Peyer's patch (tissue), 4 donors: Measurements from ENCODE around the gene MSI2. TPM values are rescaled to one million over a fixed set of nuclear protein-coding genes. Genes with fewer than 3 reads are reported as not detected.

ENCODE experiments used
- DNase-seq, 3 donors: peaks; one replicate each; pipeline ENCODE4 v3.0.0-alpha.2; 2017 to 2019
- H3K27ac ChIP-seq, 4 donors: fragments of 200-600 bp; sonication (generic); one replicate each; pipeline ENCODE4 v1.5.1; 2016 to 2019
- H3K27me3 ChIP-seq, 2 donors: fragments of 200-600 bp; sonication (generic); one replicate each; pipeline ENCODE4 v1.5.1; 2019
- H3K36me3 ChIP-seq, 3 donors: fragments of 200-600 bp; sonication (generic); one replicate each; pipeline ENCODE4 v1.5.1; 2016 to 2019
- H3K4me1 ChIP-seq, 4 donors: fragments of 200-600 bp; sonication (generic); one replicate each; pipeline ENCODE4 v1.5.1; 2016 to 2019
- H3K4me3 ChIP-seq, 4 donors: fragments of 200-600 bp; sonication (generic); 1 replicate in 3 of 4; 2 replicates in 1 of 4; pipeline ENCODE4 v1.5.1; 2016 to 2019; ENCODE audit warnings: mild to moderate bottlenecking in 1 of 4
- H3K9me3 ChIP-seq, 4 donors: fragments of 200-600 bp; sonication (generic); one replicate each; pipeline ENCODE4 v1.5.1; 2016 to 2019; ENCODE audit warnings: mild to moderate bottlenecking in 1 of 4
- POLR2A ChIP-seq, 2 donors: fragments of 450-650 bp; IDR thresholded peaks; one replicate each; pipeline ENCODE4 v1.5.1; 2017; ENCODE audit warnings: antibody characterized with exemption in 2 of 2, mild to moderate bottlenecking in 2 of 2, moderate library complexity in 2 of 2
- total RNA-seq, 4 donors: library from RNA; depleted of rRNA; stranded (reverse); fragments of >200 nt; gene quantifications; one replicate each; pipeline ENCODE4 v1.1.0, GENCODE V29; 2016
- TF ChIP-seq, protein P1 (sequence below), 6 experiments: fragments of 450-650 bp in 4 of 6; fragments of 200-600 bp in 2 of 6; sonication (generic) in 1 of 6; IDR thresholded peaks; one replicate each; pipeline ENCODE4 v1.5.1; 2017 to 2019; ENCODE audit warnings: antibody characterized with exemption in 6 of 6, mild to moderate bottlenecking in 3 of 6, moderate library complexity in 1 of 6

MSI2 gene
- total RNA-seq, 4 donors from 2014 or later, result 25.9 to 39.0 (median 29.2) TPM

DNA sequence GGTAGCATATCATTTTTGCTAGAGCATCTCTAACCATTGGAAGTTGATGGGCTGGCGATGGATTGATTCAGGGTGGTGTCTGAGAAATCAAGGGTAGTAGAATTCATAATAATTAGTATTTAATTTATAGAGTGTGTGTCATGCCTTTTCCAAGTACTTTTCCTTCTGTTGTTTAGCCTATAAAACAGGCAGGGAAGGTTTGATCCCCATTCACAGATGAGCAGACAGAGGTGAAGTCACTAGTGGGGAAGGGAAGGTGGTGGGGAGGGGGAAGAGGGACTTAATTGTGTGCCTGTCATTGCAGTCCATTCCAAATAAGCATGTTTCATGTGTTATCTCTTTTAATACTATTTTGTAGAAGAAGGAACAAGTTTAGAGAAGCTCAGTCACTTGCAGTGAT is 131.3 kb downstream of the MSI2 start:
- TF ChIP-seq POLR2A (IDR thresholded peaks at IDR 0.05), result no peak
- TF ChIP-seq, protein P1, sequence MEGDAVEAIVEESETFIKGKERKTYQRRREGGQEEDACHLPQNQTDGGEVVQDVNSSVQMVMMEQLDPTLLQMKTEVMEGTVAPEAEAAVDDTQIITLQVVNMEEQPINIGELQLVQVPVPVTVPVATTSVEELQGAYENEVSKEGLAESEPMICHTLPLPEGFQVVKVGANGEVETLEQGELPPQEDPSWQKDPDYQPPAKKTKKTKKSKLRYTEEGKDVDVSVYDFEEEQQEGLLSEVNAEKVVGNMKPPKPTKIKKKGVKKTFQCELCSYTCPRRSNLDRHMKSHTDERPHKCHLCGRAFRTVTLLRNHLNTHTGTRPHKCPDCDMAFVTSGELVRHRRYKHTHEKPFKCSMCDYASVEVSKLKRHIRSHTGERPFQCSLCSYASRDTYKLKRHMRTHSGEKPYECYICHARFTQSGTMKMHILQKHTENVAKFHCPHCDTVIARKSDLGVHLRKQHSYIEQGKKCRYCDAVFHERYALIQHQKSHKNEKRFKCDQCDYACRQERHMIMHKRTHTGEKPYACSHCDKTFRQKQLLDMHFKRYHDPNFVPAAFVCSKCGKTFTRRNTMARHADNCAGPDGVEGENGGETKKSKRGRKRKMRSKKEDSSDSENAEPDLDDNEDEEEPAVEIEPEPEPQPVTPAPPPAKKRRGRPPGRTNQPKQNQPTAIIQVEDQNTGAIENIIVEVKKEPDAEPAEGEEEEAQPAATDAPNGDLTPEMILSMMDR (IDR thresholded peaks at IDR 0.05), result no peak
- Histone ChIP-seq H3K27ac (no peak overlapping the region), H3K9me3 (peaks cover 0 to 3% (median 2%) of the 10 kb centered on the region in 4 donors), H3K4me3 (no peak overlapping the region), H3K27me3 (no peaks in the 10 kb centered on the region), H3K36me3 (no peaks in the 10 kb centered on the region), H3K4me1 (no peaks in the 10 kb centered on the region)
- DNase-seq, result no peak

DNA sequence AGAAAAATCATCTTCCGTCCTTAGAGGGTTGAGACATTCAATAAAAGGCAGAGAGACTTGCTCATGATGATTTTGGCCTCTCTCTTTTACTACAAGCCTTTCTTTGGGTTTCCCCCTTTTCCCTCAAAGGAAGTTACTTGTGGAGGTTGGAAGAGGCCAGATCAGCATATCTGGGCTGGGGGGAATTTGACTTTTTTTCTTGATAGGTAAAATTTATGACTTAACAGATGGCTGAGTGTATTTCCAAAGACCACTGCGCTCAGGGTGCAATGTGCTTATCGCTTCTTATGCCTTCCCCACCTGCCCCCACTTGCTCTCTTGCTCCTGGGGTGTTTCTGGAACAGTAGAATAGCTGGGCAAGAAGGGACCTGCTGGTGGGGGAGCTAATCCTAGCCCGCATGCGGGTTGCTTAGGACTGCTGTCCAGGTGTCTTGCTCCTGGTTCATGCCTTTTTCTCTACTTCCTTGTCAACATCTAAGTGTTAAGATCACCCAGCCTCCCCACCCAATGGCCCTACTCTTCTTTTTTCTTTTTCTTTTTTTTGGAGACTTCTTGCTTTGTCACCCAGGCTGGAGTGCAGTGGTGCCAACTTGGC is 131.9 kb downstream of the MSI2 start:
- no peak for TF ChIP-seq POLR2A (IDR thresholded peaks at IDR 0.05)
- TF ChIP-seq, protein P1 (IDR thresholded peaks at IDR 0.05), result no peak
- no peaks in the 10 kb centered on the region for H3K36me3 ChIP-seq
- DNase-seq, result no peak
- peaks cover 0 to 8% (median 2%) of the 10 kb centered on the region in 4 donors for H3K9me3 ChIP-seq
- H3K27me3 ChIP-seq, result no peaks in the 10 kb centered on the region
- no peak overlapping the region for H3K4me3 ChIP-seq
- no peaks in the 10 kb centered on the region for H3K4me1 ChIP-seq
- no peak overlapping the region for H3K27ac ChIP-seq

DNA sequence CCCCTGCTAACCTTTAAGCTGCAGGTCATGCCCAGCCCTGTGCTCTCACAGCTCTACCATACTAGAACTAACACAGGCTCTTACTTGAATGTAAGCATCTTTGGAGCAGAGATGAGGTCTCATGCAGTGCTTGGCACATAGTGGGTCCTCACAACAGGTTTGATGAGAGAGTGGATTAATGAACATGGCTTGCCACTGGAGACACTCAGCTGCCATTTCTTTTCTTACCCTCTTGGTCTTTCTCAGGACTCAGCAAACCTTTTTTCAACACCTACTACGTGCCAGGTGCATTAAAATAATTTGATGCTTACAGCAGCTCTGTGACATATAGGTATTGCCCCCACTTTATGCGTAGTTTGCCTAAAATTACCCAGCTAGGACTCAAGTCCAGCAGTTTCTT is 133.2 kb downstream of the MSI2 start:
- Histone ChIP-seq H3K4me1 (no peaks in the 10 kb centered on the region), H3K4me3 (no peak overlapping the region), H3K27ac (no peak overlapping the region), H3K27me3 (no peaks in the 10 kb centered on the region), H3K9me3 (peaks cover 0 to 9% (median 2%) of the 10 kb centered on the region in 4 donors), H3K36me3 (no peaks in the 10 kb centered on the region)
- TF ChIP-seq POLR2A (IDR thresholded peaks at IDR 0.05), result no peak
- TF ChIP-seq, protein P1 (IDR thresholded peaks at IDR 0.05), result no peak
- DNase-seq, result no peak

DNA sequence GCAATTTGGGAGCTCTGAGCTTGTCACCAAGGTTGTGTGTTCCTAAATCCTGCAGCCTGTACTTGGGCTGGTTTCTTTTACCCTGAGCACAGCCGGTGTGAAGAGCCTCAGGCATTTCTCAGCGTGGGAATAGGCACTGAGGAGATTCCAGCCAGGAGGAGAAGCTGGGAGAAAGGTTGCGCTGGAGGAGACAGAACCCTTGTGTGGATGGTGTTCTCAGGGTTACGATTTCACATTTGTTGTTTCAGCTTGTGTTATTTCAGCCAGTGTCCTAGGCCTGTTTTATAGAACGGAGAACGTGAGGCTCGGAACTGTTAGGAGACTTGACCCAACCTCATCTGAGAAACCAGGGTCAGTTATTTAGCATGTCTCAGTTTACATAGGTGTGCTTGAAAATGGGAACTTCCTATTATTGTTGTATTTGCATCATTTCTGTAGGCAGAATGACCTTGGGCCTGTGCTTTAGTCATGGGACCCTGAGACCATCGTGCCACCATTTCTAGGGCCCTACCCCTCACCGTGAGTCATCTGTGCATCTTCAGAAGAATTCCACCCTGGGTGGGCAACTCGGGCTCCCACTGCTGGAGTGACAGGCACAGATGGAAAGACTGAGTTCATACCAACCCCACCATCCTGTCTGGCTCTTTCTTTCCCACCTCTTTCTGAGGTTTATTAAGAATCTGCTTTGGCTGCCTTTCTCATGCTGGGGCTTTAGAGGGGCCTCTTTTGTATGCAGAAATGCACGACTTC is 134.9 kb downstream of the MSI2 start:
- no peaks in the 10 kb centered on the region for H3K36me3 ChIP-seq
- no peak for DNase-seq
- no peak overlapping the region for H3K4me3 ChIP-seq
- no peaks in the 10 kb centered on the region for H3K4me1 ChIP-seq
- peaks cover 0 to 9% (median 2%) of the 10 kb centered on the region in 4 donors for H3K9me3 ChIP-seq
- H3K27ac ChIP-seq, result no peak overlapping the region
- no peaks in the 10 kb centered on the region for H3K27me3 ChIP-seq
- TF ChIP-seq, protein P1 (IDR thresholded peaks at IDR 0.05), result no peak
- TF ChIP-seq POLR2A (IDR thresholded peaks at IDR 0.05), result no peak

DNA sequence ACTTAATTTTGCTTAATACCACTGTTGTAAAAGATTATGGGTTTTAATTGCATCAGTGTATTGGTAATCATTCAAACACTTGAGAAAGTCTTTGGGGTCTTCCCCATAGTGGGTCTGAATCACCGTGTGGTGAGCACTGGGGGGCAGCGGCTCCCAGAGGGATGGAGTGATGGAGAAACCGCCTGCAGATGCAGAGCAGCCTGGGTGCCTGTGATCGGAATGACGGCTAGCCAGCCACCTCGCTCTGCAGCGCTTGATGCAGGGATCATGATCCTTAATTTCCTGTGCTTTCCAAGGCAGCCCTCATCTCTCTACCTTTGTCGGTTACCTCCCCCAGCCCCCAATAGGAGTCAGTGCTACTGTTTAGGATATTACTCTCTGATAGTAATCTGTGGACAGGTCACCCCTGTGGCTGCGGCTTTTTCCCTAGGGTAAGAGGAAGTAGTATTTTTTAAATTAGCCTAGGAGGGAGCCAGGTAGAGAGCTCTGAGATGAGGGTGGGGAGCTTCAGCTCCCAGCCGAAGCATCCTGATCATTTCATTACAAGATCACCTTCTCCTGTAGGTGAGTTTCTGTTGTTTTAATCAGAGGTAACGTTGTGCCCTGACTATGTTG is 135.6 kb downstream of the MSI2 start:
- Histone ChIP-seq H3K4me3 (no peak overlapping the region), H3K4me1 (no peaks in the 10 kb centered on the region), H3K36me3 (no peaks in the 10 kb centered on the region), H3K27me3 (no peaks in the 10 kb centered on the region), H3K9me3 (peaks cover 0 to 9% (median 2%) of the 10 kb centered on the region in 4 donors), H3K27ac (no peak overlapping the region)
- no peak for DNase-seq
- TF ChIP-seq POLR2A (IDR thresholded peaks at IDR 0.05), result no peak
- TF ChIP-seq, protein P1 (IDR thresholded peaks at IDR 0.05), result no peak
